Coronary artery (tissue), 2 donors: Measurements from ENCODE around the gene ASB7.

Source experiments
- DNase-seq: peaks from one replicate; pipeline ENCODE4 v3.0.0-alpha.2; 2017; ENCODE audit warnings: low spot score
- H3K27ac ChIP-seq, 2 donors: fragments of 200-600 bp; sonication (generic); one replicate each; pipeline ENCODE4 v1.5.1; 2016 to 2019
- H3K4me3 ChIP-seq: fragments of 200-600 bp; sonication (generic); 2 replicates; pipeline ENCODE4 v1.5.1; 2016; ENCODE audit warnings: mild to moderate bottlenecking, moderate library complexity
- TF ChIP-seq, protein P1 (sequence below): fragments of 200-600 bp; sonication (generic); IDR thresholded peaks from one replicate; pipeline ENCODE4 v1.5.1; 2019; ENCODE audit warnings: antibody characterized with exemption

The ASB7 gene

DNA sequence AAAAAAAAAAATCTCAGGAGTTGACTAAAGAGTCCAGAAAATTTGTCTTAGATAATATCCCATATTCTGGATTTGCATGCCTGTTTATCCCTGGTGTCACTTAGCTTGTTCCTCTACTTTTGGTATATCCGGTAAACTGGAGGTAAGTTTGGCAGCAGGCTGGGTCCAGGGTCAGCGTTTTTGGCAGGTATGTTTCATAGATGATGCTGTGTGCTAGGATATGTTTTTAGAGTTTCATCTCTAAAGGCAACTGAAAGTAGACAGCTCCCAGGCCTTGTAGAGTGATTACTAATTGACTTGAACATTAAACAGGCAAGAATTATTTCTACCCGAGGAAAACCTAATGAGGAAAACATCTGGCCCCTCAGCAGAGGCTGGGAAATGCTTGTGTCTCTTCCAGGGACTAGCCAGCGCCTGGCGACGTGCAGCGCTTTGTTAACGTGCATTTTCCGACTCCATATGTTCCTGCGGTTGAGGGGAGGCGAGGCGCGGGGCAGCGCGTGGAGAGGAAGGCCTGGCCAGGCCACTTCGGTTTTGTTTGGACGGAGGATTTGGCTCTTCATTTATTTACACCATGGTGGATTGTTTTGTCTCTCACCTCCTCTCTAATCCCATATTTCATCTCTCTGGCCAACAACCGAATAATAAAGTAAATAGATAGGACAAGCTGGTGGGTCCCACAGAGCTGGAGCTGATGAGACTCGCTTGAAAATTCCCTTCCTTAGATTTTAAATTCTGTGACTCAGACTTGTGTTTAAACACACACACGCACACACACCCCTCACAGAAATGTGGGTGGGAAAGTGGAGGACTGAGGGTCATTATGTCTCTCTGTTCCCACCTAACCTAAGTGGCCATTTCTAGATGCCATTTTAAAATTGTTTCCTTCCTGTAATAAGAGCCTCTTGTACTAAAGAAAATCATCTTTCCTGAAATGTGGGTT lies 65.3 kb downstream of the ASB7 start:
- TF ChIP-seq, protein P1, sequence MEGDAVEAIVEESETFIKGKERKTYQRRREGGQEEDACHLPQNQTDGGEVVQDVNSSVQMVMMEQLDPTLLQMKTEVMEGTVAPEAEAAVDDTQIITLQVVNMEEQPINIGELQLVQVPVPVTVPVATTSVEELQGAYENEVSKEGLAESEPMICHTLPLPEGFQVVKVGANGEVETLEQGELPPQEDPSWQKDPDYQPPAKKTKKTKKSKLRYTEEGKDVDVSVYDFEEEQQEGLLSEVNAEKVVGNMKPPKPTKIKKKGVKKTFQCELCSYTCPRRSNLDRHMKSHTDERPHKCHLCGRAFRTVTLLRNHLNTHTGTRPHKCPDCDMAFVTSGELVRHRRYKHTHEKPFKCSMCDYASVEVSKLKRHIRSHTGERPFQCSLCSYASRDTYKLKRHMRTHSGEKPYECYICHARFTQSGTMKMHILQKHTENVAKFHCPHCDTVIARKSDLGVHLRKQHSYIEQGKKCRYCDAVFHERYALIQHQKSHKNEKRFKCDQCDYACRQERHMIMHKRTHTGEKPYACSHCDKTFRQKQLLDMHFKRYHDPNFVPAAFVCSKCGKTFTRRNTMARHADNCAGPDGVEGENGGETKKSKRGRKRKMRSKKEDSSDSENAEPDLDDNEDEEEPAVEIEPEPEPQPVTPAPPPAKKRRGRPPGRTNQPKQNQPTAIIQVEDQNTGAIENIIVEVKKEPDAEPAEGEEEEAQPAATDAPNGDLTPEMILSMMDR, result no peak
- H3K4me3 ChIP-seq, result no peak overlapping the region
- DNase-seq, result no peak
- no peak overlapping the region for H3K27ac ChIP-seq

DNA sequence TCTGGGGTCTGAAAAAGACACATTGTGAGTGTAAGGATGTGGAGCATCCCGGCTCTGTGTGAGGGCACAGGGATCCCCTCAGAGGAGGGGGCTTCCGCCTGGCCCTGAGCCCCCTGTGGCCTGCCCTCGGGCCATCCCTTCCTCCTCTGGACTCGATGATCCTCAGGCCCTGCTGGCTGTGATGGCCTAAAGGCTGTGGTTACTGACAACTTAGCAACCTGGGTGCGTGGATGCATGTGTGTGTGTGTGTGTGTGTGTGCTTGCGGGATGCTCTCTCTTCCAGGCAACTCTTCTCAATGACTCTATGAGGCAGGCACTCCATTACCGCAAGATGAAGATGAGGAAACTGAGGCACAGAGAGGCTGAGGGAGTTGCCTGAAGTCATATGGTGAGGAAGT lies 66.0 kb downstream of the ASB7 start:
- Histone ChIP-seq H3K4me3 (no peak overlapping the region), H3K27ac (no peak overlapping the region)
- TF ChIP-seq, protein P1, result no peak
- no peak for DNase-seq

DNA sequence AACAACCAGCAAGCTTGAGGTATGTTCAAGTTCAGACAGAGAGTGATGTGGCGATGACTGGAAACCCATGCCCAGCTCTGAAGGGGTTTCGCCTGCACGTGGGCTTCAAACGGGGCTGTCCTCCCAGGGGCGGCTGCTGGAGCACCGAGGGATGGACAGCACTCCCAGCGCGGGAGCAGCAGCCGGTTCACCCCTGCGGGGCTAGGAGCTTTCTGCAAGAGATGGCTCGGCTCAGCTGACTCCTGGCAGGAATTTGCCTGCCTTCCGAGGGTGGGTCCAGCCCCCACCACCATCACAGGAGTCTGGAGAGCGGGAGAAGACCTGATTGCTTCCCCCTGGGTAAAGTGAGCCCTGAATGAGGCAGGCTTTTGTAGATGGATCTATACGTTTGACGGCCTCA lies 66.9 kb downstream of the ASB7 start:
- H3K27ac ChIP-seq, result no peak overlapping the region
- no peak overlapping the region for H3K4me3 ChIP-seq
- TF ChIP-seq, protein P1, result no peak
- DNase-seq, result no peak

DNA sequence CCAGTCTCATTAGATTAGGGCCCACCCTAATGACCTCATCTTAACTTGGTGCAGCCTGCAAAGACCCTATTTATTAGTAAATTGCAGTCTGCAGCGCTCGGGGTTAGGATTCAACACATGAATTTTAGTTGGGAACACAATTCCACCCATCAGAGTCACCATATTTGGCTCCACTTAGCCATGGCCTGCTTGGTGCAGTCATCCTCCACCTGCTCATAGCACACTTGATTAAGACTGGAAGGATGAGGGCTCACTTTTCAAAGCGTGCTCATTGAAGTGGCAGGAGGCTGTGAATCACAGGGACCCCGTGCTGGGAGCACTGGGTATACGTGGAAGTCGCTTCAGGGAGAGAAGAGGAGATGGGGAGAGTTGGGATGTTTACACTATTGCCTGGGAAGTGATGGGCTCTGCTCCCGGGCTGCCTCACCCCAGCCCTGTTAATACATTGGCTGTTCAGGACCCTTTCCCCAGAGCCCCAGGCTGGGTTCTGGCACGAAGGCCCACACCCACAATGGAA lies 68.2 kb downstream of the ASB7 start:
- no peak for DNase-seq
- Histone ChIP-seq H3K27ac (no peak overlapping the region), H3K4me3 (no peak overlapping the region)
- TF ChIP-seq, protein P1, result no peak

DNA sequence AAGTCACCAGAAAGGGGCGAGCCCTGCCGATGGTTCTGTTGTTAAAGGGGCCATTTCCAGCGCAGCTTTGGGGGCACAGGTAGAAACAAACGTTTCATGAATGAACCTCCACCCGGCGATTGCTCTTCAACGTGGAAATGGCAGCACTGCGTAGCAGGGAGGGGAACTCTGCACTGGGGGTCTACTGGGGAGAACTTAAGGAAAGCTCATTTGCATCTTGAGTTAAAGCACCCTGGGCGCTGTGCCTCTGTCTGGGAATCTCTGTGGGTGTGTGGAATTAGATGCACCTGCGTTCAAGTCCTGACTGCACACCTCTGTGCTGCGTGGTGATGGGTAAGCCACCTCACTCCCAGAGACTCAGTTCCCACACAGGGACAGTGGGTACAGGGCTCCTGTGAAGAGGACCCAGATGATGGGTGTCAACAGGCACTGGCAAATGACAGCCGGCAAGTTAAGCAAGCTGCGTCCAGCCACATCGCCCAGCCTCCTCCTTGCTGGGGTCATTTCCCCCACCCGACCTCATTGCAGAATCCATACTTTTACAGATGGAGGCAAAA lies 68.8 kb downstream of the ASB7 start:
- H3K27ac ChIP-seq, result no peak overlapping the region

DNA sequence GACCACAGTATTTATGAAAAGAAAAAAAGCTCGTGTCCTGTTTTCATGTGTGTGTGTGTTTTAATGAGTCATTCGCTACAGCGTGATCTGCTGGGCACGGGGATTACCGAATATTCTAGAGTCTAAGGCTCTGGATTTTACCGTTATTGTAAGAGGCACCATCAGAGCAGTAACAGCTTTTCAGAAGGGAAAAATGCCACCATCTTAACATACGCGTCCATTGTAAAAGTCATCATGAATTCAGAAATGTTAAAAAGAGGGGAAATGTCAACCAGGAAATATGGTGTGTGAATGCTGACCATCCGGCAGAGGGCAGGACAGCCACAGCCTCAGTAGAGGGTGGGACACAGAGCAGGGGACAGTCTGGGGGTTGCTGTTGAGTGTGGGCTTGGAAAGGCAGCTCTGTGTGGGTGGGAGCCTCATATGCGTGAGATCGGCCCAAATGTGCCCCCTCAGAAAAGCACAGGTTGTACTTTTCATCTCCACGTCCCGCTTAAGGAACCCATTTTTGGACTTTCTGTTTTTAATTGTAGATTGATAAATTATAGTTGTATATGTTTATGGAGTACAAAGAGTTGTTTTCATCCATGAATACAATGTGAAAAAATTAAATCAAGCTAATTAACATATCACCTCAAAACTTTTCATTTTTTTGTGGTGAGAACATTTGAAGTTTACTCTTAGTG lies 69.6 kb downstream of the ASB7 start:
- DNase-seq, result no peak
- Histone ChIP-seq H3K27ac (no peak overlapping the region), H3K4me3 (no peak overlapping the region)
- TF ChIP-seq, protein P1, result no peak

More for the DNA sequence above, 68.8 kb downstream of the ASB7 start:
- DNase-seq, result no peak
- H3K4me3 ChIP-seq, result no peak overlapping the region
- TF ChIP-seq, protein P1, result no peak
